Activated CD8-positive, alpha-beta T cell treated with anti-CD3 and anti-CD28 coated beads for 36 hours (primary cell): ENCODE measurements around the gene KAZN. TPM values are rescaled to one million over a fixed set of nuclear protein-coding genes. Genes with fewer than 3 reads are reported as not detected.
A peak's percentile ranks its signal among the peaks of the same experiment; 100 is the strongest.

Experiments used
- ATAC-seq: fragments of 200-7000 bp; cut with Tn5 transposase; one replicate; pipeline ENCODE4 v1.10.0; 2021; ENCODE audit warnings: mild to moderate bottlenecking, moderate library complexity
- CTCF ChIA-PET: fragments of 350-600 bp; sonication (Branson Sonifier 250); formaldehyde crosslinking; loops from one replicate; lab custom pipeline; 2021; ENCODE audit warnings: antibody characterized with exemption; lab: Charles Lee
- POLR2A ChIA-PET: fragments of 350-600 bp; sonication (Branson Sonifier 250); formaldehyde crosslinking; loops from one replicate; lab custom pipeline; 2021; ENCODE audit warnings: antibody characterized with exemption; lab: Charles Lee
- DNase-seq: peaks from one replicate; pipeline ENCODE4 v3.0.0-alpha.2; 2020
- H3K27ac Mint-ChIP-seq: one replicate; pipeline ENCODE4 v1.8.0; 2021; ENCODE audit warnings: mild to moderate bottlenecking, mixed read lengths
- H3K27me3 Mint-ChIP-seq: one replicate; pipeline ENCODE4 v1.8.0; 2021; ENCODE audit warnings: mixed read lengths
- H3K36me3 Mint-ChIP-seq: one replicate; pipeline ENCODE4 v1.8.0; 2021; ENCODE audit warnings: low read depth, mixed read lengths
- H3K4me1 Mint-ChIP-seq: one replicate; pipeline ENCODE4 v1.8.0; 2021; ENCODE audit warnings: low read depth, mixed read lengths
- H3K4me3 Mint-ChIP-seq: one replicate; pipeline ENCODE4 v1.8.0; 2021; ENCODE audit warnings: mild to moderate bottlenecking, moderate library complexity, mixed read lengths
- H3K9me3 Mint-ChIP-seq: one replicate; pipeline ENCODE4 v1.8.0; 2021; ENCODE audit warnings: mixed read lengths
- intact Hi-C: fragments of 100-400 bp; cut with micrococcal nuclease; formaldehyde crosslinking; loops from one replicate; pipeline ENCODE4 v1.10.0; 2022
- total RNA-seq, 2 experiments: library from RNA; stranded (reverse); gene quantifications; one replicate each; pipeline ENCODE4 v1.2.3, GENCODE V29; 2021
- TF ChIP-seq, protein P1 (sequence below): fragments of 200-600 bp; IDR thresholded peaks from one replicate; pipeline ENCODE4 v1.8.0; 2022; ENCODE audit warnings: antibody characterized with exemption, mild to moderate bottlenecking

Gene KAZN
- total RNA-seq, 2 experiments from 2014 or later: 1.7 to 1.9 TPM

DNA sequence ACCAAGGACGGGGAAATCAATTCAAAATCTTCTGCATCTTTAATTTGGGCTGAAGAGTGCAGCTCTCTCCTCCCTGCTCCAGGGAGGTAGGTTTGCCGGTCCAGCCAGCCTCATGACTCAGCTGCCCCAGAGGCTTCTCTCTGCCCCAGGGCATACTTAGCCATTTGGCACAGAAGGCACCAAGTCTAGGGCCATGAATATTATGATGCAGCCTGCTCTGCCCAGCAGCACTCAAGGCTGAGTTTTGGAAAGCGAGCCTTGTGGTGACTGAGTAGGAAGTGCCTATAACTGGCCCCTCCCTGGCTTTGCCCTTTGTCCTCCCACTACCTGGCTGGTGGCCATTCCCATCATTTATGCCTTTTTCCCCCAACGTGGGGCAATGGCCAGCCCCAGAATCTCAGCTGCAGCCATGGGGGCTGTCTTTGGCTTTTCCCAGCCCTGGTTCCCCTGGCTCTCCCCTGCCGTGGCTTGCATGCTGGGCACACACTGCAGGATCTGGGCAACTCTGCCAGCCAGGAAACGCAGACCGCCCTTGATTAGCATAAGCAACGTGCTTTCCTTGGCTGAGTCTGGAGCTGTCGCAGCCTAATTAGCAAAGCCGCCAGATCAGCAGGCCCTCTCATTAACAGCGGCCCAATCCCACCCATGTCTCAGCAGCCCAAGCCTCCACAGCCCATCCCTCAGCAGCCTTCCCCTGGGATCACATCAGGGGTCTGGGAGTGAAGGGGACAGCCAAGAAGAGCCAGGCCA, 296.5 kb downstream of the KAZN start:
- POLR2A ChIA-PET: interaction anchor here (0.6 kb wide), 1 partner anchor 68 kb away, joined by 3 read pairs; no protein-coding TSS in a partner anchor
- H3K9me3 Mint-ChIP-seq: no peaks in the 10 kb centered on the region
- ATAC-seq: no peak
- no peak overlapping the region for H3K4me3 Mint-ChIP-seq
- CTCF ChIA-PET: interaction anchor here (1.2 kb wide), 1 partner anchor 20 kb away, joined by 3 read pairs; no protein-coding TSS in a partner anchor
- no peaks in the 10 kb centered on the region for H3K4me1 Mint-ChIP-seq
- DNase-seq: no peak
- no peak overlapping the region for H3K27ac Mint-ChIP-seq
- intact Hi-C loops: no loop called here
- TF ChIP-seq, protein P1, sequence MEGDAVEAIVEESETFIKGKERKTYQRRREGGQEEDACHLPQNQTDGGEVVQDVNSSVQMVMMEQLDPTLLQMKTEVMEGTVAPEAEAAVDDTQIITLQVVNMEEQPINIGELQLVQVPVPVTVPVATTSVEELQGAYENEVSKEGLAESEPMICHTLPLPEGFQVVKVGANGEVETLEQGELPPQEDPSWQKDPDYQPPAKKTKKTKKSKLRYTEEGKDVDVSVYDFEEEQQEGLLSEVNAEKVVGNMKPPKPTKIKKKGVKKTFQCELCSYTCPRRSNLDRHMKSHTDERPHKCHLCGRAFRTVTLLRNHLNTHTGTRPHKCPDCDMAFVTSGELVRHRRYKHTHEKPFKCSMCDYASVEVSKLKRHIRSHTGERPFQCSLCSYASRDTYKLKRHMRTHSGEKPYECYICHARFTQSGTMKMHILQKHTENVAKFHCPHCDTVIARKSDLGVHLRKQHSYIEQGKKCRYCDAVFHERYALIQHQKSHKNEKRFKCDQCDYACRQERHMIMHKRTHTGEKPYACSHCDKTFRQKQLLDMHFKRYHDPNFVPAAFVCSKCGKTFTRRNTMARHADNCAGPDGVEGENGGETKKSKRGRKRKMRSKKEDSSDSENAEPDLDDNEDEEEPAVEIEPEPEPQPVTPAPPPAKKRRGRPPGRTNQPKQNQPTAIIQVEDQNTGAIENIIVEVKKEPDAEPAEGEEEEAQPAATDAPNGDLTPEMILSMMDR: no peak
- H3K36me3 Mint-ChIP-seq: no peaks in the 10 kb centered on the region
- peaks cover 14% of the 10 kb centered on the region for H3K27me3 Mint-ChIP-seq

- ChIA-PET CTCF (interaction anchor here (1.2 kb wide), 1 partner anchor 19 kb away, joined by 3 read pairs; no protein-coding TSS in a partner anchor), POLR2A (interaction anchor here (0.6 kb wide), 1 partner anchor 68 kb away, joined by 3 read pairs; no protein-coding TSS in a partner anchor)
- TF ChIP-seq, protein P1: no peak
- no peak for DNase-seq
- Mint-ChIP-seq H3K4me3 (no peak overlapping the region), H3K36me3 (no peaks in the 10 kb centered on the region), H3K27me3 (peaks cover 14% of the 10 kb centered on the region), H3K4me1 (no peaks in the 10 kb centered on the region), H3K27ac (no peak overlapping the region), H3K9me3 (no peaks in the 10 kb centered on the region)
- intact Hi-C loops: no loop called here
- no peak for ATAC-seq
Measured at GRCh38 chr1:14895727-14896126, 297.2 kb downstream of the KAZN start.

GRCh38 chr1:14896381-14897079, 298.0 kb downstream of the KAZN start:
- no peak overlapping the region for H3K27ac Mint-ChIP-seq
- DNase-seq (no peak), ATAC-seq (no peak)
- ChIA-PET CTCF (interaction anchor here (0.8 to 2.1 kb wide), 3 partner anchors 18 to 131 kb away, joined by 3 to 7 read pairs (median 3); no protein-coding TSS in a partner anchor), POLR2A (no interaction called here)
- no peaks in the 10 kb centered on the region for H3K36me3 Mint-ChIP-seq
- peaks cover 14% of the 10 kb centered on the region for H3K27me3 Mint-ChIP-seq
- H3K4me3 Mint-ChIP-seq: peak overlapping the region; percentile 34
- no peaks in the 10 kb centered on the region for H3K4me1 Mint-ChIP-seq
- H3K9me3 Mint-ChIP-seq: no peaks in the 10 kb centered on the region
- intact Hi-C loops: no loop called here
- TF ChIP-seq, protein P1: no peak

DNA sequence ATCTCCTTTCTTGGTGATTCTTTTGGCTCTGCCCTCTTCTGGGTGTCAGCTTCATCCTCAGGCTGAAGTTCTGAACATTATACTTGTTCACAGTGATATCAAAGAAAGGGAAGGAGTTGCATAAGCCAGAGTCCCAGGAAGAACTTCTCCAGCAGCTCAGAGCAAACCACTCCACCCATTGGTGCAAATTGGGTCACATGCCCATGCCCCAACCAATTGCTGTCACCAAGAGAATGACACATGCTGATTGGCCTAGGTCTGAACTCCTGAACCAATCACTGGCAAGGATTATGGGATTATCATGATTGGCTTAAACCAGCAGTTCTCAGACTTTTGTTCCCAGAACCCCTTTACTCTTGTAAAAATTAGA, 298.6 kb downstream of the KAZN start:
- peak; percentile 45 for ATAC-seq
- DNase-seq: peak; percentile 4
- Mint-ChIP-seq H3K4me1 (no peaks in the 10 kb centered on the region), H3K27me3 (peaks cover 14% of the 10 kb centered on the region), H3K4me3 (peak overlapping the region; percentile 34), H3K9me3 (no peaks in the 10 kb centered on the region), H3K27ac (no peak overlapping the region), H3K36me3 (no peaks in the 10 kb centered on the region)
- CTCF ChIA-PET: interaction anchor here (0.8 to 2.1 kb wide), 2 partner anchors 18 to 131 kb away, joined by 3 to 7 read pairs; no protein-coding TSS in a partner anchor
- intact Hi-C loops: no loop called here
- POLR2A ChIA-PET: no interaction called here
- TF ChIP-seq, protein P1: no peak

DNA sequence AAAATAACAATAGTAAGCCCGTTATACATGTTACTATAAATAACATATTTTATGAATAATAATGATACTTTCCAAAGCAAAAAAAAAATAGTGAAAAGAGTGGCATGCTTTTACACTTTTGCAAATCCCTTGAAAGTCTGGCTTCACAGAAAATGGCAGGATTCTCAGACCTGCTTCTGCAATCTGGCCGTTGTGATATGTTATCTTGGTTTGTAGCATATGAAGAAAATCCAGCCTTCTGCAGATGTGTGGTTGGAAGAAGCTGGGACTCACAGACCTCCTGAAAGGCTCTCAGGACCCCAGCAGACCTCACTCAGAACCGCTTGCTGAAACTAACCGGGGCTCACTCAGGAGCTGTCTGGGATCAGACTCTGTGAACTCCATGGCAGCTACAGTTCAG, 299.1 kb downstream of the KAZN start:
- Mint-ChIP-seq H3K4me3 (no peak overlapping the region), H3K27ac (no peak overlapping the region), H3K4me1 (no peaks in the 10 kb centered on the region), H3K36me3 (no peaks in the 10 kb centered on the region), H3K9me3 (no peaks in the 10 kb centered on the region), H3K27me3 (peaks cover 14% of the 10 kb centered on the region)
- DNase-seq: no peak
- ATAC-seq: no peak
- CTCF ChIA-PET: interaction anchor here (2.1 kb wide), 1 partner anchor 17 kb away, joined by 7 read pairs; no protein-coding TSS in a partner anchor
- TF ChIP-seq, protein P1: no peak
- POLR2A ChIA-PET: no interaction called here
- intact Hi-C loops: no loop called here
